ENCODE measurements around the gene PPP2R5C. TPM values are rescaled to one million over a fixed set of nuclear protein-coding genes. Genes with fewer than 3 reads are reported as not detected.

The PPP2R5C gene
- total RNA-seq, 1 donor from 2014 or later = 63.5 TPM

- H3K4me3 ChIP-seq (ENCODE audit: low read depth, low read length) = no peak overlapping the region
- TF ChIP-seq, protein P1, sequence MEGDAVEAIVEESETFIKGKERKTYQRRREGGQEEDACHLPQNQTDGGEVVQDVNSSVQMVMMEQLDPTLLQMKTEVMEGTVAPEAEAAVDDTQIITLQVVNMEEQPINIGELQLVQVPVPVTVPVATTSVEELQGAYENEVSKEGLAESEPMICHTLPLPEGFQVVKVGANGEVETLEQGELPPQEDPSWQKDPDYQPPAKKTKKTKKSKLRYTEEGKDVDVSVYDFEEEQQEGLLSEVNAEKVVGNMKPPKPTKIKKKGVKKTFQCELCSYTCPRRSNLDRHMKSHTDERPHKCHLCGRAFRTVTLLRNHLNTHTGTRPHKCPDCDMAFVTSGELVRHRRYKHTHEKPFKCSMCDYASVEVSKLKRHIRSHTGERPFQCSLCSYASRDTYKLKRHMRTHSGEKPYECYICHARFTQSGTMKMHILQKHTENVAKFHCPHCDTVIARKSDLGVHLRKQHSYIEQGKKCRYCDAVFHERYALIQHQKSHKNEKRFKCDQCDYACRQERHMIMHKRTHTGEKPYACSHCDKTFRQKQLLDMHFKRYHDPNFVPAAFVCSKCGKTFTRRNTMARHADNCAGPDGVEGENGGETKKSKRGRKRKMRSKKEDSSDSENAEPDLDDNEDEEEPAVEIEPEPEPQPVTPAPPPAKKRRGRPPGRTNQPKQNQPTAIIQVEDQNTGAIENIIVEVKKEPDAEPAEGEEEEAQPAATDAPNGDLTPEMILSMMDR (conservative IDR thresholded peaks at IDR 0.05; ENCODE audit: low read depth, low read length) = no peak
- DNase-seq (ENCODE audit: low read depth) = no peak
Observed at GRCh38 chr14:101819251-101819990, 57.9 kb downstream of the PPP2R5C start.

DNA sequence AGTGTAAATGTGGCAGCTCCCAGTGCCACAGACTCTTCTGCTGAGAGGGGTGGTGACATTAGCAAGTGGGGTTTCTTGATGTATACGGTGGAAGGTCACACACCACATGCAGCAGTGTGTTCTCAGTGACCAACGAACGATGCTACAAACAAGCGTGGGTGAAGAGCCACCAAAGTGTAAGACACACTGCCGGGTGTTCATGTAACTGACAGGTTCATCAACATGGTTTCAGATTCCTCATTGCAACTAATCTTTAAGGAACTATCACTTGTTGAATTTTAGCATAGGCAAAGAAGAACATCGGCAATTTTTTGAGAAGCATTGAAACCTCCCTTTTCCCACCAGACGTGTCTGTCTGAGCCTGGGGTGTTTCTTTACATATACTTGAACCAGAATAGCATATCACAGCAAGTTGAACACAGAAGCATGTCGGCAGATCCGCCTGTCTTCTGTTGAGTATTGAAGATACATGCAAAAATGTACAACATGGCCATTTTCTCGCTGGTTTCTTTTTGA, 58.8 kb downstream of the PPP2R5C start:
- no peak overlapping the region for H3K4me3 ChIP-seq (ENCODE audit: low read depth, low read length)
- no peak for DNase-seq (ENCODE audit: low read depth)
- TF ChIP-seq, protein P1 (conservative IDR thresholded peaks at IDR 0.05; ENCODE audit: low read depth, low read length) = no peak

DNA sequence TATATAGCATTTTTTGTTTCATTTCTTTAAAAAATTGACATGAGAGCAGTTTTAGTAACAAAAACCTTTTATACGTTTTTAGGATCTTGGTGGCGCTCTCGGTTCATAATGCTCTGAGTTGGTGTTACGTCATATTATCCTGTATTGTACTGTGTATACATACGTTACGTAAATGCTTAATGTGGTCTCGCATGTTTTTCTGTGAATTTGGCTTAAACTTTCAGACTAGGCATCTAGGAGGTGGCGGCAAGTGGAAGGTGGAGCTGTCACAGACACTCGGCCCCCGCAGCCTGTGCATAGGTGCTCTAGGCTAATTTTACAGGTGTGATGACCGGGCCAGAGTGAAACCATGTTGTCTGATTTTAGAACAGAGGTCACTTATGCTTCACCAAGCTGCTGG, 60.0 kb downstream of the PPP2R5C start:
- DNase-seq (ENCODE audit: low read depth) = no peak
- TF ChIP-seq, protein P1 (conservative IDR thresholded peaks at IDR 0.05; ENCODE audit: low read depth, low read length) = no peak
- H3K4me3 ChIP-seq (ENCODE audit: low read depth, low read length) = no peak overlapping the region

DNA sequence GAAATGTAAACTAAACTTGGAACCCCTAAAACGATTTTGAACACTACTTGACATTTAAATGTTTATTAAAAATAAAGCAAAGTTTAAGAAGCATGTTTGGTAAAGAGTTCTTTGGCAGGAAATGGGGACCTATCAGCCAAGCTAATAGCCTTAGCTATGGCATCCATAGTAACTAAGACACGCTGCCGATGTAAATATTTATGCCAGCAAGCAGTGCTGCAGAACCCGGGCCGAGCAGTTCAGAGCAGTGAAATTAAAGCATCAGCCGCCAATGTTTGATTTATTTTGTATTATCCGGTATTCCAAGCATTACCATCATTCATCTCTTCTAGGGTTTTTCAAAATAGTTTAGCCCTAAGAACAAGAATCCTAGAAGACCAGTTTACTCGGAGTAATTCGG, 61.6 kb downstream of the PPP2R5C start:
- DNase-seq (ENCODE audit: low read depth) = no peak
- no peak overlapping the region for H3K4me3 ChIP-seq (ENCODE audit: low read depth, low read length)
- TF ChIP-seq, protein P1 (conservative IDR thresholded peaks at IDR 0.05; ENCODE audit: low read depth, low read length) = no peak

- H3K4me3 ChIP-seq (ENCODE audit: low read depth, low read length) = no peak overlapping the region
- TF ChIP-seq, protein P1 (conservative IDR thresholded peaks at IDR 0.05; ENCODE audit: low read depth, low read length) = no peak
- DNase-seq (ENCODE audit: low read depth) = no peak
Observed at GRCh38 chr14:101823511-101824120, 62.1 kb downstream of the PPP2R5C start.

GRCh38 chr14:101824339-101824727, 62.8 kb downstream of the PPP2R5C start:
- TF ChIP-seq, protein P1 (conservative IDR thresholded peaks at IDR 0.05; ENCODE audit: low read depth, low read length) = no peak
- H3K4me3 ChIP-seq (ENCODE audit: low read depth, low read length) = no peak overlapping the region
- no peak for DNase-seq (ENCODE audit: low read depth)

All from epithelial cell of proximal tubule (primary cell).